ENCODE data around the gene ACKR3.

Gene ACKR3

DNA sequence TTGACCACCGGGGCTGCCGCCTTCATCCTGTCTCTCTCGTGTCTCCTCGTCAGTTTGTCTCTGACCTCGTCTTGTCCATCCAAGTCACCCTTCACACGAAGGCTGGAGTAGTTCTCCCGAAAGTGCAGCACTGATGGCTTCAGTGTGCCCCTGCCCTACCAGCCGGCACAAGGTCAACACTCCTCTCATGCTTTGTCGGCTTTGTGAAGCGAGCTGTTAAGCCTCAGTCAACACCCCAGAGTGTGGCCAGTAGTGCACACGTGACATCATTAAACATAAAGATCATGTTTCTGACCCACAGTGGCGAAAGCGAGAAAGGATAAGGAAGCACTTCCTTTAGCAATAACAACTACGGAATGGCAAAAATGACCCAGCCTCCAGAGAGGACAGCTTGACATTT, 23.2 kb downstream of the ACKR3 start:
- TF ChIP-seq, protein P1, sequence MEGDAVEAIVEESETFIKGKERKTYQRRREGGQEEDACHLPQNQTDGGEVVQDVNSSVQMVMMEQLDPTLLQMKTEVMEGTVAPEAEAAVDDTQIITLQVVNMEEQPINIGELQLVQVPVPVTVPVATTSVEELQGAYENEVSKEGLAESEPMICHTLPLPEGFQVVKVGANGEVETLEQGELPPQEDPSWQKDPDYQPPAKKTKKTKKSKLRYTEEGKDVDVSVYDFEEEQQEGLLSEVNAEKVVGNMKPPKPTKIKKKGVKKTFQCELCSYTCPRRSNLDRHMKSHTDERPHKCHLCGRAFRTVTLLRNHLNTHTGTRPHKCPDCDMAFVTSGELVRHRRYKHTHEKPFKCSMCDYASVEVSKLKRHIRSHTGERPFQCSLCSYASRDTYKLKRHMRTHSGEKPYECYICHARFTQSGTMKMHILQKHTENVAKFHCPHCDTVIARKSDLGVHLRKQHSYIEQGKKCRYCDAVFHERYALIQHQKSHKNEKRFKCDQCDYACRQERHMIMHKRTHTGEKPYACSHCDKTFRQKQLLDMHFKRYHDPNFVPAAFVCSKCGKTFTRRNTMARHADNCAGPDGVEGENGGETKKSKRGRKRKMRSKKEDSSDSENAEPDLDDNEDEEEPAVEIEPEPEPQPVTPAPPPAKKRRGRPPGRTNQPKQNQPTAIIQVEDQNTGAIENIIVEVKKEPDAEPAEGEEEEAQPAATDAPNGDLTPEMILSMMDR (IDR thresholded peaks at IDR 0.05; ENCODE audit: insufficient read depth, missing control alignments) = no peak
- DNase-seq (ENCODE audit: insufficient read length, low spot score) (no peak), FAIRE-seq (no peak)

DNA sequence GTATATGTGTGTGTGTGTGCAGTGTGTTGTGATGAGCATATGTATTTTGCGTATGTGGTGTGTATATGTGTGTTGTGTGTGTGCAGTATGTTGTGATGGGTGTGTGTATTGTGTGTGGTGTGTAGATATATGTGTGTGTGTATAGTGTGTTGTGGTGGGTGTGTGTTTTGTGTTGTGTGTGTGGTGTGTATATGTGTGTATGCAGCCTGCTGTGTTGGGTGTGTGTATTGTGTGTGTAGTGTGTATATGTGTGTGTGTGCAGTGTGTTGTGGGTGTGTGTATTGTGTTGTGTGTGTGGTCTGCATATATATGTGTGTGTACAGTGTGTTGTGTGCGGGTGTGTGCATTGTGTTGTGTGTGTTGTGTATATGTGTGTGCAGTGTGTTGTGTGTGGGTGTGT, 23.9 kb downstream of the ACKR3 start:
- FAIRE-seq = no peak
- no peak for DNase-seq (ENCODE audit: insufficient read length, low spot score)
- TF ChIP-seq, protein P1 (IDR thresholded peaks at IDR 0.05; ENCODE audit: insufficient read depth, missing control alignments) = no peak

- TF ChIP-seq, protein P1 (IDR thresholded peaks at IDR 0.05; ENCODE audit: insufficient read depth, missing control alignments) = no peak
- no peak for FAIRE-seq
- DNase-seq (ENCODE audit: insufficient read length, low spot score) = no peak
Observed at GRCh38 chr2:236593956-236594355, 24.3 kb downstream of the ACKR3 start.

DNA sequence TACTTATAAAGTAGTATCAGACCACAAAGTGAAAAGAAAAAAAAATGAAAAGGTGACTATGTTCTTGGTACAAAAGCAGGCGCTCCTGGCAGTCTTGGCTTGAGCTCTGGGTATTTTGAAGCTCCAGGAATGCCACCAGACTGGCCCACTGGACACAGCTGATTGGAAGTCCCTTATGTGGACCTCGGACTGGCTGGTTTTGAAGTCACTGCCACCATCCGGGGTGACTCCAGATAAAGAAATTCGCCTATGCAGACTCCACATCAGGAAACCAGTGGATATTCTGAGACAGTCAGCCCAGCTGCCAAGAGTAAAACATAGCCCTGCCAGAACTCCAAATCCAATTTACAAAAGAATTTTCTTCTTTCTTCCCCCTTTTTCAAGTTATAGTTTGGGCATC, 28.0 kb downstream of the ACKR3 start:
- FAIRE-seq (no peak), DNase-seq (ENCODE audit: insufficient read length, low spot score) (no peak)
- TF ChIP-seq, protein P1 (IDR thresholded peaks at IDR 0.05; ENCODE audit: insufficient read depth, missing control alignments) = no peak

GRCh38 chr2:236599059-236599458, 29.4 kb downstream of the ACKR3 start:
- TF ChIP-seq, protein P1 (IDR thresholded peaks at IDR 0.05; ENCODE audit: insufficient read depth, missing control alignments) = no peak
- no peak for FAIRE-seq
- no peak for DNase-seq (ENCODE audit: insufficient read length, low spot score)

DNA sequence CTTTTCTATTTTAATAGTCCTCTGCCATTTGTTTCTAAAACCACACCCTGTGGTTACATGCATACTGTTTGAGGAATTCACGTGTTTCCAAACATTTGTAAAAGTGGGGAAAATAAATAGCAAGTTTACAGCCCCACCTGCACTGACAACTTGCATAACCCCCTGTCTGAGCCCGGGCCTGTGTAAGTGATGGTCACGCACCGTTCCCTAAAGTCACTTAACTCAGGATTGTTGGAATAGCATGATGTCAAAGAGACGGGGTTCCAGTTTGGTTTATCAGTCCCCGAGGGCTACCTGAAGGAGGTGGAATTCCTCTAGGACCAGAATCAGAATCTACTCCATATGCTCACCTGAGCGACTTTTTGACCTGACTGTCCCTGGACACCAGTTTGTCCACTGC, 30.5 kb downstream of the ACKR3 start:
- no peak for FAIRE-seq
- TF ChIP-seq, protein P1 (IDR thresholded peaks at IDR 0.05; ENCODE audit: insufficient read depth, missing control alignments) = no peak
- no peak for DNase-seq (ENCODE audit: insufficient read length, low spot score)

DNA sequence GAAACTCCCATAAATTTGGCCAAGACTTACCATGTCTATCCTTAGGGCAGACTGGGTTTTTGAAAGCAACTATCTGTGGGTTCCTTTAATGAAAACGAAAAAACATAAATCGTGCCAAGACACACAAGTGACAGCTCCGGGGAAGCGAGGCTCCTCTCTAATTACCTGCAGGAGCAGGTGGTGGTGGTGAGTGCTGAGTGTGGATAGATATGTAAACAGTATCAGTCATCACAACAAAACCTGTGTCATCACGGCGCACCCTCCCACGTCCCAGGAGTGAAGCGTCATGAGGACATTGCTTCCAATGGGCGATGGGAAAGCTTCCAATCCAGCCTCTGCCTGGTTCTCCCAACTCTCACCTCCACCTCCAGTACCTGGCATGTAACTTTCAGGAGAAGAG, 31.3 kb downstream of the ACKR3 start:
- TF ChIP-seq, protein P1 (IDR thresholded peaks at IDR 0.05; ENCODE audit: insufficient read depth, missing control alignments) = no peak
- no peak for DNase-seq (ENCODE audit: insufficient read length, low spot score)
- no peak for FAIRE-seq

All from D721Med (cell line).